Measurements from ENCODE around the gene TTC39B.
"Not testable (repeated sequence)": the region's sequence is repeated elsewhere in the genome, so short reads cannot be mapped to it uniquely, and the experiment has no call there.

Gene TTC39B

DNA sequence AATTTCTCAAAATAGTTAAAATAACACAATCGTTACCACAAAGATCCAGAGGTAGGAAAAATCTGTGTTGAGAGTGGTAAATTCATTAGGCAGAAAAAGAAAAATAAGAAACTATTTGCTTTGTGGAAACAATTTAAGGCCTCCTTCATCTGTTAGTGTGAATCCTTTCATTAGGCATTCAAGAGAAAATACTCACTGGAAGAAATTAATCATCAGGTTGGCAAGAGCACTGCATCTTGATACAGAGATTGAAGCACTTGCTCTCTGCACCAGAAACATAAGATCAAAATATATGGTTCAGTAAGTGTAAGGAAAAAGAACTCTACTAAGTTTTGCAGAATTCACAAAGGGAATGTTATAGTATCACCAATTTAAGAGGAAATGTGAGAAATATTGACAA, 44.4 kb downstream of the TTC39B start:
- DNase-seq, result no peak

DNA sequence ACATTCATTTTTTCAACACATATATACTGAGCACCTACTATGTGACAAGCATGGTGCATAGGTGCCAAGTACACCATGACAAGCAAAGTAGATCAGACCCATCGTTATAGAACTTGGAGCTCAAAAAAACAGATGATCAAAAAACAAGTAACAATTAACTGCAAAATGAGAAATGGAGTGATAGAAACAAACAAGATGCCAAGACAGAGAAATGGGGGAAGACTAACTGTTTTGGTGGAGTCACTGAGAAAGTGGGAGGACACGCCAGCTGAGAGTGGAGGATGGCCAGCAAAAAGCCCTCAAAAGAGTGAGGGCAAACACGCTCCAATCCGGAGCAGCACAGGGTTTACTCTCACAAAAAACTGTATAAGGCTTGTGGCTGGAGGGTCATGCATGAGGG, 50.6 kb downstream of the TTC39B start:
- DNase-seq, result no peak

DNA sequence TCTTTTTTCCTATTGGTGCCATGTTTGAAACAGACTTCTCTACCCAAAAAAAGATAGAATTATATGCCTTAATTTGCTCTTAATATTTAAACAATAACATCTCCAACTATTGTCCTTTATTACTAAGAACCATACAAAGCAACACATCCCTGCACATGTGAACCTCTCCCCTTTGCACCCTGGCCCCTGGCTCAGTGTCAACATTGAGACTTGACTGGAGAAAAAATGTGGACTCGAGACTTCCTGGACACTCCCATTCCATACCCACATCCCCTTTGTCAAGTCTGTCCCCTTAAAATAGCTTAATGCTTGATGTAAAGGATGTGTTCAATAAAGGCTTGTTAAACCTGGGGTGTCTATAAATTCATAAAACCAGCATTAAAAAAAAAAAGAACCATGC, 53.2 kb downstream of the TTC39B start:
- DNase-seq, result no peak

DNA sequence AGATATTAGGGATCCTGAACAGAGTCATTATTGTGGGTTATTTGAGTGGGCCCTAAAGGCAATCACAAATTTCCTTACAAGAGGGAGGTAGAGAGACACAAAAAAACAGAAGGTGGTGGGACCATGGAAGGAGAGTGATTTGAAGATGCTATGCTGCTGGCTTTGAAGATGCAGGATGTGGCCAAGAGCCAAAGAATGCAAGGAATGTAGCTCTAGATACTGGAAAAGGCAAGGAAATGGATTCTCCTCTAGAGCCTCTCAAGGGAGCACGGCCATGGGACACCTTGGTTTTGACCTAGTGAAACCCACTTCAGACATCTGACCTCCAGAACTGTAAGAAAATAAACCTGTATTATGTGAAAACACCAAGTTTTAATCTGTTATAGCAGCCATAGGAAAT, 53.8 kb downstream of the TTC39B start:
- no peak for DNase-seq

DNA sequence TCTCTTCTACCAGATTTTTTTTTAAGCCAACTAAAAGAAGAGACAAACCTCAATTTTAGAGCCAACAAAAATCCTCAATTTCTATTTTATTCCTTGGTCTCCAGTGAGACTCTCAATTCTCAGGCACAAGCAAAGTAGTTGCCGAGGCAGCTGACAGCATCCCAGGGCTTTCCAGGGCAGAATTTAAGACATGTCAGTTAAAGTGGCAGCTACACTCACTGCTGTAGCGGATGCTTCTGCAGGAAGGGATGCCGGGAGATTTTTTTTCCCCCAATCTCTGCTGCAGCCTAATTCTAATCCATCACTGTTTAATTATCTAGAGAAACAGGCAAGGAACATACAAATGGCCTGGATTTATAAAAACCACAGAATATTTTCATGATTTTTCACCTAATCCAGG, 57.0 kb downstream of the TTC39B start:
- DNase-seq, result no peak

DNA sequence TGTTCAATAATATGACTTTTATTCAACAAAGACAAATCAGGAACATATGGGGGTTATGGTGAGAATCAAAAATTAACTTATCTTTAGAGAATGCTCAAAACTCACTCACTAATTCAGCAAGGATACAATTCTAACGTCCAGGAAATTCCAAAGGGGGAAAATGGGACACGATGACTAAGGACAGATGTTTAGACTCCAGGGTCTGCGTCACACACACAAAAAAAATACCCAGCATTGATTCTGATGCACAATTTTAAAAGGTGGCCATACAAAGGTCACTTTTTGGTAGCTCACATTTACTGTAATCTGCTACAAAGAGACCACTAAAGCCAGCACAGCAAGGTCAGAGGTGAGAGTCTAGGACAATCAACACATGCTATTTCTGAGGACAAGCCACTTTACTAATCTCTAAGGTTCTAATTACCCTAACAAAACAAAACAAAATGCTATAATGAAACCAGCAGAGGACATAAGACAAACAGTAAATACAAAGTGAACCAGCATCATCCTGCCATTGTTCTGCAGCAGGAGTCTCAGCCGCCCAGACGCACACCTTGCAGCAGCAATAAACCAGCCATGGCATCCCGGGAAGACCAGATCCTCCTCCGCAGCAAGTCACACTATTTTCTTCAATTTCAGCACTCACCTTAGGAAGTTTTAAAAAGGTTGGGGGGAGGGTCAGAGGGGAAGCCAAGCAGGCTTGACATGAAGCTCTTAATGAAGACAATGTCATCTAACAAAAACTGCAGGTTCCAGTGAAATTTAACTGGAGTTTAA, 57.8 kb downstream of the TTC39B start:
- no peak for DNase-seq

DNA sequence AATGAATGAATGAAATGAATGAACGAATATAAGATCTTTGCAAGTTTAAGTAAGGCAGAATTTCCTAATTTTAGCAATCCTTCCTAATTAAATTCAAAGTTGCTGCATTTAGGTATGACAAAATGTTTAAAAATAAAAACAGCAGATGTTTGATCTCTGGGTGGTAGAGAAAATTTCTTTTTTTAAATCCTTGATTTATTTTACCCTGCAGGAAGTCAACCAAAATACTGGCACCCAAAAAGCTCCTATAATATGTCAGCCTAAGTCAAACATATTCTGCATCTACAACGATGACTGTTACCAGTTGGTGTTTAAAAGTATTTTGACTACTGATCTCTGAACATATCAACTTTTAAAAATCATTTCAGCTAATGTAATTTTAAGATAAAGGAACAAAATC, 58.4 kb downstream of the TTC39B start:
- no peak for DNase-seq

DNA sequence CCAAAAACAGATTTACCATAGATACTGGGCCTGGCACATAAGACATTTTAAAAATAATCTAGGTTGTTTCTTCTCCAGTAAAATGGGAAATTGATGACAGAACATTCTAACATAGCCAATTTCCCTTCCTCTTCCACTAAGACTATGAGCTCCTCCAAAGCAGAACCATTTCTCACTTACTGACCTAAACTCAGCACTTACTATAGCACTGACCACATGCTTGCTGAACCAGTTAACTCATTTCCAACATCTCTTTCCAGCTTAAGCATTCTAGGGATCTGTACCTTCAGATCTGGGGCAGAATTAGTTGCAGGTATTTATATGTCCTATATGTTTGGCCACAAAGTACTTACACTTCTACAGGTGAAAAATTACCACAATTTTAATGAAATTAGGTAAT, 58.9 kb downstream of the TTC39B start:
- DNase-seq, result no peak

DNA sequence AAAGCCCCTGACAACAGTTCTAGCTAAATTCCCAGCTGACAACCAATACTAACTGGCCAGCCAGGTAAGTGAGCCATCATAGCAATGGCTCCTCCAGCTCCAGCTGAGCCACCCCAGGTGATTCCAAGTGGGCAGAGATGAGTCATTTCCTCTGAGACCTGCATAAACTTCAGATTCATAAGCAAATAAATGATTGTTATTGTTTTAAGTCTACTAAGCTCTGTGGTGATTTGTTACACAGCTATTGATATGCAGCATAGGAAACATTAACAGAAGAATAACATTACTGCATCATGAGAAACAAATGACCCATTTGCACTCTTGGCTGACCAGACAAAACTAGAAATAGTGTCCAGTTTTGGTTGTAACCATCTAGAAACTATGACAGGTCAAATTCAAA, 60.3 kb downstream of the TTC39B start:
- no peak for DNase-seq

DNA sequence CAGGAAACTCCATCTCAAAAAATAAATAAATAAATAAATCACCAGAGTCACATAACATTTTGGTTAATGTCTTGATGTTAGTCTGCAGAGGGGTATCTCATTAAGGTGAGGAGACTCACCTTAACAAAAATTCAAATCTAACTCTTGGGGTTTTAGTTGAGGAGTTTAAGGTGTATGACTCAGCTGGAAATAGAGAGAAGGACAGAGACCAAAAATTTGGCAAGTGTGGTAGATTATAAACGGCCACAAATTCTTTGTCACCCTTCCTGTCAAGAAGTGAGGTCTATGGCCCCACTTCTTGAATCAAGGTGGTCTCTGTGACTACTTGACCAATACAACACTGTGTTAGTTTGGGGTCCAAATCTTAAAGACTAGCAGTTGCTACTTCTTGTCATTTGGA, 60.8 kb downstream of the TTC39B start:
- DNase-seq, result no peak

DNA sequence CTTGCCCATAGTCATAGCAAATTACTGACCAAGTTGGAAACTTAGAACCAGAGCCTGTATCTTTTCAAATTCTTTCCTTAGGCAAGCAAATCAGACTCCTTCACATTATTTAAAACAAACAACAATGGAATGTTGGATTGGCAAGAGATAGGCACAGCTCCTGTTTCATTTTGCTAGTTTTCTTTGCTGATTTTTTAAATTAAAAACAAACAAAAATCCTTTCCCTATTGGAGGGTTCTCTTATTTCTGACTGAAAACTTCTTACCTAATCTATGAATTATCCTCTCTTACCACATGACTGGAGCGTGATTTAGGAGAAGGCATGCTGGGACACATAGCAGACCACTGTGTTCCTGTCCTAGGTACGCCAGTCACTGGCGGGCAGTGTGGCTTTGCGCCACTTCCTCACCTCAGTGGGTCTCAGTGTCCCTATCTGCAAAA, 63.0 kb downstream of the TTC39B start:
- DNase-seq, result no peak

DNA sequence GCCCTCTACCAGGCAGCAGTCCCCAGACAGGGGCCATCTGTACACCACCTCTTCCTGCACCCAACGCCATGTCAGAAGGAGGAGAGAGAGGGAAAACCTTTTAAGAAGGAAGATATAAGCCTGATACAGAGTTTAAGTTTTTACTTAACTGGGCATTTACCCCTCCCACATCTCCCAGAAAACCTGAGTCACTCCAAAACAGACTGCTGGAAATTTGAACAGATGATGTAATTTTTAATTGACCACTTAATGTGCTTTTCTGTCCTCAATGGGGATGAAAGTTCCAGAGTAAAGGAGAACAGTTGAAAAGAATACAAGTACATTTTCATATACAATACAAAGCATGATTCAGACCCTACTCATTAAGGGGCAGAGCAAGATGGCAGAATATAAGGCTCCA, 63.9 kb downstream of the TTC39B start:
- no peak for DNase-seq

DNA sequence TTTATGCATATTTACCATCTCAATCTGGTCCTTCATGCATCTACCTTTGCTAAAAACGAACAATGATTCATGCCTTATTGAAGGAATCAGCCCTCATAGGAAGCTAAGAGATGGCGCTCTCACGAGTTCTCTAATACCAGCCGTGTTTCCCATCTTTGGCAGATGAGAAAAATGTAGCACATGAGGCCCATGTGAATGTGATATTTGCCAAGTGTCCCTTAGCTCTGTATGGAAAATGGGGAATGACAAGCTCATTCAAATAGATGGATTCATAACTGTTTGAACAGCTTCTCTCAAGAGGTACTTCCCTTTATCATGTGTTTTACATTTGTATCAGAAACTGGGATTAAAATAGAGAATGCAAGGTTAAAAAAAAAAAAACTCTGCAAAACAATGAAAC, 66.1 kb downstream of the TTC39B start:
- no peak for DNase-seq

DNA sequence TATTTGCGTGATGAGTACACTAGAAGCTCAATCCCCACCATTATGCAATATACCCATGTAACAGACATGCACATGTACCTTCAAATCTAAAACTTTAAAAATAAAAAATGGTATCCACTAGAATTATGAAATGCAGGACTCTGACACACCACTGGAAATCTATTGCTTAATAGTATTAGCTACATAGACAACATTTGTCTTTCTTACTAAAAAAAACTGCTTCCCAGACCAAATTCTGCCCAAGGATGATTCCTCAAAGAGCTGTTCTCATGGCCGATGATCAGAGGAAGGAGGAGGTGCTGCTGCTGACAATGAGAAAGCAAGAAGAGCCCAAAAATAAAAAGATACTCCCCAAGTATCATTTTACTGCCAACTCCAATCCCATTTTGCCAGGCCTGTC, 67.2 kb downstream of the TTC39B start:
- no peak for DNase-seq

DNA sequence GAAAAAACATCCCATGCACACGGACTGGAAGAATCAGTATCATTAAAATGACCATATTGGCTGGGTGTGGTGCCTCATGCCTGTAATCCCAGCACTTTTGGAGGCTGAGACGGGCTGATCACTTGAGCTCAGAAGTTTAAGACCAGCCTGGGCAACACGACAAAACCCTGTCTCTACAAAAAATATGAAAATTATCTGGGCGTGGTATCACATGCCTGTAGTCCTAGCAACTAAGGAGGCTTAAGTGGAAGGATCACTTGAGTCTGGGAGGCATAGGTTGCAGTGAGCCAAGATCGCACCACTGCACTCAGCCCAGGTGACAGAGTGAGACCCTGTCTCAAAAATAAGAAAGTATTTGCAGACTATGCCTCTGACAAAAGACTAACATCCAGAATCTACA, 68.4 kb downstream of the TTC39B start:
- no peak for DNase-seq

DNA sequence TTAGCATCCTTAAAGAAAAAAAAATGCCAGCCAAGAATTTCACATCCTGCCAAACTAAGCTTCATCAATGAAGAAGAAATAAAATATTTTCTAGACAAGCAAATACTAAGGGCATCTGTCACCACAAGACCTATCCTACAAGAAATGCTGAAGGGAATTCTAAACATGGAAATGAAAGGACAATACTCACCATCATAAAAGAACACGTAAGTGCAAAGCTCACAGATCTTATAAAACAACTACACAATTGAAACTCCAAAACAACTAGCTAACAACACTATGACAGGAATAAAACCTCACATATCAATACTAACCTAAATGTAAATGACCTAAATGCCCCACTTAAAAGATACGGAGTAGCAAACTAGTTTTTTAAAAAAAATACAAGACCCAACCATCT, 71.4 kb downstream of the TTC39B start:
- no peak for DNase-seq

DNA sequence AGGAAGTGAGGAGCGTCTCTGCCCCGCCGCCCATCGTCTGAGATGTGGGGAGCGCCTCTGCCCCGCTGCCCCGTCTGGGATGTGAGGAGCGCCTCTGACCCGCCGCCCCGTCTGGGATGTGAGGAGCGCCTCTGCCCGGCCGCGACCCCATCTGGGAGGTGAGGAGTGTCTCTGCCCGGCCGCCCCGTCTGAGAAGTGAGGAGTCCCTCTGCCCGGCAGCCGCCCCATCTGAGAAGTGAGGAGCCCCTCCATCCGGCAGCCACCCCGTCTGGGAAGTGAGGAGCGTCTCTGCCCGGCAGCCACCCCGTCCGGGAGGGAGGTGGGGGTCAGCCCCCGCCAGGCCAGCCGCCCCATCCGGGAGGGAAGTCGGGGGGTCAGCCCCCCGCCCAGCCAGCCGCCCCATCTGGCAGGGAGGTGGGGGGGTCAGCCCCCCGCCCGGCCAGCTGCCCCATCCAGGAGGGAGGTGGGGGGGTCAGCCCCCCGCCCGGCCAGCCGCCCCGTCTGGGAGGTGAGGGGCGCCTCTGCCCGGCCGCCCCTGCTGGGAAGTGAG, 73.0 kb downstream of the TTC39B start:
- DNase-seq, result not testable (repeated sequence)

DNA sequence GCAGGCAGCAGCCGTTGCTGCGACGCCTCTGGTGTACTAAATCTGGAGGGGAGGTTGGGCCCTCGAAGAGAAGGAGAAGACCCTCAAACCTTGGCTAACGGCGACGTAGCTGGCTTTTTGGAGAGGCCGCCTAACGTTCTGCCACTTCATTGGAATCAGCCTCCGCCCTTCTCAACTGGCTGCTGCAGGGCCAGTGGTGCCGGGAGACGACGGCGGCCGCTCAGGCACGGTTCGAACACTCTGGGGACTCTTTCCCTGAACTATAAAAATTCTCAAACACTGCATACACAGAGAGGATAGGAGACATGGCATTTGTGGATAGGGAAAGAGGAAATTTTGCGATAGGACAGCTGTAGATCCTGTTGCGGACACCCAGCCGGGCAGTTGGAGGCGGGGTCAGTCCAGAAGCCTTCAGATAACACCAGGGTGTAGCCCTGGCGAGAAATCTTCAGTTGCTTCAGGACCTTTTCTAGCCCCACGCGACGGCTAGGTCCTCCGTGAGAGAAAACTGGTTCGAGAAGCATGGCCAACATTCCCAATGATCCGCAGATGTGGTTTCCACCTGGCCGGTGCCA, 74.2 kb downstream of the TTC39B start:
- not testable (repeated sequence) for DNase-seq

DNA sequence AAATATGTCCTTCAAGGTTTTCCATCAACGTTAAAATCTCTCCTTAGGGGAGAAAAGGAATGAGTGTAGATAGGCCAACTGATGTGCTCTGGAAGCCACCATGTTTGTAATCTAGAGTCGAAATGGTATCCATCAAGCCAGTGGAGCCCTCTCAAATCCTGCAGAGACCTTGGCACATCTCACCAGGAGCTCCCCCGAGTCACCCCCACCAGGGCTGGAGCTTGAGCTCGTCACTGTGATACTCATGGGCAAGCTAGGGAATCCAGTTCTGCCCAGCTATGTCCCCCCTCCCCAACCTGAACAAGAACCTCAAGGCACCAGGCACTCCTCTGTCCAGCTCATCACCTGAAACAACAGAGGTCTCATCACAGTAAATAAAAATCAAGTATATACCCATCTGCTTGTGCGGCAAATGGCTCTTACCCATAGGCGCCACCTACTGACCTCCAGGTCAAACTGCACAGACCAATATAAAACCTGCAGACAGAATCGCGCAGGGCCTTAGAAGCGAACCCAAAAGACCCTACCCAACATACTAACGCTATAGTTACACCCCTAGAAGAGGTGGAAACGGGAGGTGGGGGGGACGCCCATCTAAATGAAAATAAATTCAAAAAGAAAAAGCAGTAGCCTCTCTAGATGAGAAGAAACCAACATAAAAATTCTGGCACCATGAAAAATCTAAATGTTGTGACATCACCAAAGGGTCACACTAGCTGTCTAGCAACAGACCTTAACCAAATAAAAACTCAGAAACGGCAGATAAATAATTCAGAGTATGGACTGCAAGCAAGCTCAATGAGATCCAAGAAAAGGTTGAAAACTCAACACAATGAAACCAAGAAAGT, 75.0 kb downstream of the TTC39B start:
- DNase-seq, result no peak

DNA sequence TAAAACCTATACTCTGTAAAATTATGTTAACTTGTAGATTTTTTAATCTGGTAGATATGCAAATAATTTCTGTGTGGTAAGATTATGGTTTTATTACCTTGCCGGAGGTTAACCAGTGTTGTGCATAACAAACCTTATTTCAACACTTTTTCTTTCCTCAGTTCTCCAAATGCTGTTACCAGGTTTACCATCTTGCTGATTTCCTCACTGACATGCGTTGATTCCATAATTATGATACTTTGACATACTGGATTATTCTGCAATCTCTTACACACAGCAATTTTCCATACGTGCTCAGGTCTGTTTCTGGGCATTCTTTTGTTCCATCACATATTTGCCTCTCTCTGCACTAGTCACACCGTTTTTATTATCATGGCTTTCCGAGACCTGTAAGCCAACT, 77.6 kb downstream of the TTC39B start:
- no peak for DNase-seq

DNA sequence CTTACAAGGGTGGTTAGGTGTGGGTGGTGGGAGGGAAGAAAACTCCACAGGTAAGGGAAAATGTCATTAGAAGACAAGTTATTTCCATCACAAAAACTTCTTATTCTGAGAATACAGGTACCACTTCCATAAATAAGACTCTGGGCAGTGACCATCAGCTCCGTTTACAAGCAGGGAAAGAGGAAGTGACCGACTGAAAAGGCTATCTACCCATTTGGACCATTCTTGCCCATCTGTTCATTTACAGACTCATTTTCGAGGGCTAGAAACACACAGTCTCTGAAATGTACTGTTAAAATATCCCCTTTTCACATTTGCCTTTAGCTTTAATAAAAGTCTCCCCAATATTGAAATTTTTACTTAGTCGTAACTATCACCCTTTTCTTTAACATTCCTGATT, 79.5 kb downstream of the TTC39B start:
- no peak for DNase-seq

DNA sequence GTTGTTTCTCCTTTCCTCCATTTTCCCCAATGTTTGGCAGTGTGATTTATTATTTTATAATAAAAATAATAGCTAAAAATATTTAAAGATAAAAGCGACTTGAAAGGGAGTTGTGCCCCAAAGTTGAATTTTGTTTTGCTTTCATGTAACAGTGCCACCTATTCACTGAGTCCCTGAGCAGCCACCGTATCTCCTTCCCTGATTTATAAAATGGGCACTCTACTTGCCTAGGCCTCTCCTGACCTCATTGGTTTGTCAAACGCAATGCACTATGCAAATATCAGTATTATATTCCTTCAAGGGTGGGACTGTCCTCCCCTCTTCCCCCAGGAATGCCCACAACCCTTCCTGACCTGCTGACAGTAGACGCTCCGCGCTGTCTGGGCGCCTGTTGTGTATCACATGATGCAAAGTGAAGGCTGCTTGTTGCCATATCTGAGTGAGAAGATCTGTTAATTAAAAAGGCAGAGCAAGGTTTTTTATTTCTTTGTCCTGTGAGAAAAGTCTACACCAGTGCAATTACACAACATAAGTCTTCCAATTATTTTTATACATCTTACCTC, 81.4 kb downstream of the TTC39B start:
- DNase-seq, result no peak

DNA sequence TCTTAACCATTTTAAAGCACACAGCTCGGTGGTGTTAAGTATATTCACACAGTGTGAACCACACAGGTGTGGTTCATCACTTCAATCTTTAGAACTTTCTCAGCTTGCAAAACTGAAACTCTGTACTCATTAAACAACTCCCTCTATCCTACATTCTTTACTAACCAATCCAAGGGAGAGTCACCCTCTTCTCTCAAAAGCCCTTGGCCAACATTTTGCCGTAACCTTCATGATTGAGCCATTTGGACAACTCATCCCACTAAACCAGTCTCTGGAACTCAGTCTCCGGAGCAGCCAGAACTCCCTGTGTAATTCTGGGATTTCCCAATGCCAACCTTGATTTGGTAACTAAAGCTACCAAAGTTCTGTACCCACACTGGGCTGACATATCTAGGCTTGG, 84.7 kb downstream of the TTC39B start:
- DNase-seq, result no peak
